MM.1S (cell line): Measurements from ENCODE around the gene UBN2.

Experiments
- DNase-seq: peaks from one replicate; pipeline ENCODE4 v3.0.0-alpha.2; 2015
- H2AFZ ChIP-seq: fragments of 300-600 bp; sonication (generic); 2 replicates; pipeline ENCODE4 v1.6.0; 2016; ENCODE audit warnings: antibody characterized with exemption, low read length
- H3F3A ChIP-seq: fragments of 300-600 bp; sonication (generic); 2 replicates; pipeline ENCODE4 v1.6.1; 2016; ENCODE audit warnings: mild to moderate bottlenecking, antibody characterized with exemption, low read length, moderate library complexity, mixed read lengths; ENCODE audit not compliant: insufficient read depth
- H3K27ac ChIP-seq: fragments of 300-600 bp; sonication (generic); 2 replicates; pipeline ENCODE4 v1.5.1; 2016; ENCODE audit warnings: mild to moderate bottlenecking, low read length
- H3K27me3 ChIP-seq: fragments of 300-600 bp; sonication (generic); replicated peaks from 2 replicates; pipeline ENCODE4 v1.6.0; 2016; ENCODE audit warnings: low read length; ENCODE audit not compliant: insufficient read depth
- H3K36me3 ChIP-seq: fragments of 300-600 bp; sonication (generic); replicated peaks from 2 replicates; pipeline ENCODE4 v1.6.1; 2016; ENCODE audit warnings: mild to moderate bottlenecking, low read length, mixed read lengths; ENCODE audit not compliant: insufficient read depth
- H3K4me1 ChIP-seq: fragments of 300-600 bp; sonication (generic); 2 replicates; pipeline ENCODE4 v1.6.1; 2016; ENCODE audit warnings: low read length, mixed read lengths
- H3K4me2 ChIP-seq: fragments of 300-600 bp; sonication (generic); 2 replicates; pipeline ENCODE4 v1.6.0; 2016; ENCODE audit warnings: low read depth, low read length
- H3K4me3 ChIP-seq: fragments of 300-600 bp; sonication (generic); 2 replicates; pipeline ENCODE4 v1.5.1; 2016; ENCODE audit warnings: low read length, mixed read lengths
- H3K79me2 ChIP-seq: fragments of 300-600 bp; sonication (generic); 2 replicates; pipeline ENCODE4 v1.6.1; 2016; ENCODE audit warnings: mixed run types, low read length, mixed read lengths
- H3K9ac ChIP-seq: fragments of 300-600 bp; sonication (generic); 2 replicates; pipeline ENCODE4 v1.6.1; 2016; ENCODE audit warnings: low read length, mixed read lengths
- H3K9me2 ChIP-seq: fragments of 300-600 bp; sonication (generic); replicated peaks from 2 replicates; pipeline ENCODE4 v1.6.1; 2016; ENCODE audit warnings: mild to moderate bottlenecking, low read length, mixed read lengths; ENCODE audit not compliant: insufficient read depth
- H3K9me3 ChIP-seq: fragments of 300-600 bp; sonication (generic); replicated peaks from 2 replicates; pipeline ENCODE4 v1.6.1; 2016; ENCODE audit warnings: mild to moderate bottlenecking, low read length, mixed read lengths; ENCODE audit not compliant: insufficient read depth
- H4K20me1 ChIP-seq: fragments of 300-600 bp; sonication (generic); 2 replicates; pipeline ENCODE4 v1.6.1; 2016; ENCODE audit warnings: mild to moderate bottlenecking, low read length, moderate library complexity, mixed read lengths; ENCODE audit not compliant: insufficient read depth
- EZH2 ChIP-seq: fragments of 300-600 bp; sonication (generic); optimal IDR thresholded peaks from 2 replicates; pipeline ENCODE3; 2017; ENCODE audit warnings: low read depth, mild to moderate bottlenecking, antibody characterized with exemption, low read length, mixed read lengths
- EZH2phosphoT487 ChIP-seq: fragments of 300-600 bp; sonication (generic); IDR thresholded peaks from 2 replicates; pipeline ENCODE4 v1.6.1; 2018; ENCODE audit warnings: antibody characterized with exemption, low read length
- TF ChIP-seq, protein P1 (sequence below): fragments of 300-600 bp; sonication (generic); IDR thresholded peaks from 2 replicates; pipeline ENCODE4 v1.5.1; 2016; ENCODE audit warnings: antibody characterized with exemption, low read length, mixed read lengths

UBN2 gene

DNA sequence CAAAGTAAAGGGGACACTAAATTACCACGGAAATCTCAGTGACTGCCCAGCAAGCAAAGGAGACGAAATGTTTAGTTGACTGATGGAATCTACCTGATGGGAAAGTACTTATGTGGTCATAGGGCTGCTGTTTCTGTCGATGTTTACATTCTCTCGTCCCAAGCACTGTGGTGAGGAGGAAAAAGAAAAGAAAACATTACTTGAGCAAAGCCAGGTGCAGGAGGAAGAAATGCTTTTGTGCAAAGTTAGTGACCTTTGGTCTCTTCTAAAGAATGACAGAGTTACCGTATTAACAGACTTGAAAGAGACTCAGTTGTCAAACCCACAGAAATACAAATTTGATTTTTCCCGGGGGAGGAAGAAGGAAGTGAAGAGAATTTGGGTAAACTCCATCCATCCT lies 66.8 kb downstream of the UBN2 start:
- H3K4me2 ChIP-seq, result no peak overlapping the region

DNA sequence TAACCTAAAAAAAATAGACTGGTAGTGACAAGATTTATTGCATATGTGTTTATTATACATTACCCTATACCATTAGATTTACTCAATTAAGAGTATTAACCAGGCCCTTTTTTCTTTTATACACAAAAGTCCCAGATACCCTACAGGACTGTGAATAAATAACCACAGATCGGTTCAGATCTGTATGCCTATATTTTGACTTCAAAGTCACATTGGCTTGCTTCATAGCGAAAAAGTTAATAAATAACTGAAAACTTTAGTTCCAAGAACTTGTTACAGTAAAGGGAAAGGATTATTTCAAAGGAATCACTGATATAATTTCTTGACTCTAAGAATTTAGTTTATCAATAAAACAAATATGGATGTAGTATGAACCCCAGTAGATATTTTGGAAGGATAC lies 68.3 kb downstream of the UBN2 start:
- Histone ChIP-seq H3K9ac (no peak overlapping the region), H3K79me2 (no peaks in the 10 kb centered on the region), H3F3A (no peaks in the 10 kb centered on the region), H3K27me3 (no peaks in the 10 kb centered on the region), H4K20me1 (no peaks in the 10 kb centered on the region), H3K4me3 (no peak overlapping the region), H3K27ac (no peak overlapping the region), H3K36me3 (no peaks in the 10 kb centered on the region), H3K4me2 (no peak overlapping the region), H3K4me1 (no peaks in the 10 kb centered on the region), H3K9me2 (no peaks in the 10 kb centered on the region), H3K9me3 (no peaks in the 10 kb centered on the region), H2AFZ (no peak overlapping the region)
- TF ChIP-seq, protein P1, sequence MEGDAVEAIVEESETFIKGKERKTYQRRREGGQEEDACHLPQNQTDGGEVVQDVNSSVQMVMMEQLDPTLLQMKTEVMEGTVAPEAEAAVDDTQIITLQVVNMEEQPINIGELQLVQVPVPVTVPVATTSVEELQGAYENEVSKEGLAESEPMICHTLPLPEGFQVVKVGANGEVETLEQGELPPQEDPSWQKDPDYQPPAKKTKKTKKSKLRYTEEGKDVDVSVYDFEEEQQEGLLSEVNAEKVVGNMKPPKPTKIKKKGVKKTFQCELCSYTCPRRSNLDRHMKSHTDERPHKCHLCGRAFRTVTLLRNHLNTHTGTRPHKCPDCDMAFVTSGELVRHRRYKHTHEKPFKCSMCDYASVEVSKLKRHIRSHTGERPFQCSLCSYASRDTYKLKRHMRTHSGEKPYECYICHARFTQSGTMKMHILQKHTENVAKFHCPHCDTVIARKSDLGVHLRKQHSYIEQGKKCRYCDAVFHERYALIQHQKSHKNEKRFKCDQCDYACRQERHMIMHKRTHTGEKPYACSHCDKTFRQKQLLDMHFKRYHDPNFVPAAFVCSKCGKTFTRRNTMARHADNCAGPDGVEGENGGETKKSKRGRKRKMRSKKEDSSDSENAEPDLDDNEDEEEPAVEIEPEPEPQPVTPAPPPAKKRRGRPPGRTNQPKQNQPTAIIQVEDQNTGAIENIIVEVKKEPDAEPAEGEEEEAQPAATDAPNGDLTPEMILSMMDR, result no peak
- TF ChIP-seq EZH2 (no peak), EZH2phosphoT487 (no peak)
- no peak for DNase-seq

More for the DNA sequence above, 66.8 kb downstream of the UBN2 start:
- no peaks in the 10 kb centered on the region for H3K9me2 ChIP-seq
- H3K9me3 ChIP-seq, result no peaks in the 10 kb centered on the region
- no peaks in the 10 kb centered on the region for H3K79me2 ChIP-seq
- H3K4me1 ChIP-seq, result no peaks in the 10 kb centered on the region
- no peak overlapping the region for H2AFZ ChIP-seq
- H3K4me3 ChIP-seq, result no peak overlapping the region
- TF ChIP-seq, protein P1, result no peak
- TF ChIP-seq EZH2phosphoT487, result no peak
- TF ChIP-seq EZH2, result no peak
- H3K36me3 ChIP-seq, result no peaks in the 10 kb centered on the region
- H3F3A ChIP-seq, result no peaks in the 10 kb centered on the region
- H3K27ac ChIP-seq, result no peak overlapping the region
- no peaks in the 10 kb centered on the region for H4K20me1 ChIP-seq
- no peak for DNase-seq
- H3K27me3 ChIP-seq, result no peaks in the 10 kb centered on the region
- no peak overlapping the region for H3K9ac ChIP-seq

DNA sequence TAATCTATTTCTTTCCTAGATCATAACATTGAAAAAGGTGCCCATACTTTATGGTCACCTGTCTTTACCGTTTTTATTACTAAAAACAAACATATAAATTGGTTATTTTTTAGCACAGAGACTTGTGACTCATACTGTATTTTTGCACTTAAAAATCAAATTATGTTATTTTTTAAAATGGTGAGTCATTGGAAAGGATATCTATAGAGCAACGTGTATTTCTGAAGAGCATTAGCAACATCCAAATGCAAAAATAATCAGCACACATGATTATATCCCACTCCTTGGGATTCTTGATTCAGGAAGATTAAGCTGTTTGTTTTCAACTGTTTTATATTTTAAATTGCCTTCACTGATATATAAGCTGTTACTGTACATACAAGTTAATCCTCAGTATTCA lies 69.4 kb downstream of the UBN2 start:
- H2AFZ ChIP-seq, result no peak overlapping the region
- H3K36me3 ChIP-seq, result no peaks in the 10 kb centered on the region
- no peak overlapping the region for H3K4me2 ChIP-seq
- no peak for TF ChIP-seq EZH2phosphoT487
- TF ChIP-seq EZH2, result no peak
- TF ChIP-seq, protein P1, result no peak
- DNase-seq, result no peak
- H3K27me3 ChIP-seq, result no peaks in the 10 kb centered on the region
- no peaks in the 10 kb centered on the region for H3K4me1 ChIP-seq
- no peaks in the 10 kb centered on the region for H3F3A ChIP-seq
- no peak overlapping the region for H3K4me3 ChIP-seq
- no peak overlapping the region for H3K27ac ChIP-seq
- no peak overlapping the region for H3K9ac ChIP-seq
- no peaks in the 10 kb centered on the region for H4K20me1 ChIP-seq
- H3K9me3 ChIP-seq, result no peaks in the 10 kb centered on the region
- H3K79me2 ChIP-seq, result no peaks in the 10 kb centered on the region
- no peaks in the 10 kb centered on the region for H3K9me2 ChIP-seq
